HG03025 (cell line): Measurements from ENCODE around the gene PGBD5.

Source experiments
- ATAC-seq: cut with Tn5 transposase; IDR thresholded peaks from one replicate; pipeline ENCODE4 v1.9.1; 2021; ENCODE audit warnings: mild to moderate bottlenecking, moderate library complexity; ENCODE audit not compliant: unreplicated experiment, low FRiP score

The PGBD5 gene

DNA sequence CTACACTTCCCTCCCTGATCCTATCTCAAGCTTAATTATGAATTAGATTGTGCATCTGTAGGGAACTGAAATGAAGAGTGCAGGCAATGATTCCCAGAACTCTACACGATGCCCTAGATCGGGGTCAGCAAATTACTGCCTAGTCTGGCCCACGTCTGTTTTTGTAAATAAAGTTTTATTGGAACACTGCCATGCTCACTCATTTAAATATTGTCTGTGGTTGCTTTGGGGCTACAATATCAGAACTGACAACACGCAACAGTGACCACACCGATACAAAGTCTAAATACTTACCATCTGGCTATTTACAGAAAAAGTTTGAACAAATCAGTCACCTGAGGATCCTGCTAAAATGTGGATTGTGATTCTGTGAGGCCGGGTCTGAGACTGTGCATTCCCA, 74.1 kb downstream of the PGBD5 start:
- ATAC-seq: no peak

DNA sequence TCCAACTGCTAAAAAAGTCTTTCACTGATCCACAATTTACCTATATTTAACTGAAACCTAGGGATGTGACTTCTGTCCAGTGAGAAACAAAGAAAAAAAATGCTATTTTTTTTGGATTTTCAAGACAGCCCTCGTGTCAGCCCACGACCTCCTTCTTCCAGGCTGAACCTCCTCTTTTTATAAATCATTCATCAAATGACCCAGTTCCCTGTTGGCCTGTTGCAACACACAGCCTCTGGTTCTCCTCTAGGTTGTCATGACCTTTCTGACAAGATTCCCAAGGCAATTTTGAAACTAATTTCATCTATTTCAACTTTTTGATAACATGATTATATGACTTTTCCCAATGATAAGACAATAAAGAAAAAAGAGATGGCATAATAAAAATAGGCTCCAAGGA, 74.6 kb downstream of the PGBD5 start:
- ATAC-seq: no peak

DNA sequence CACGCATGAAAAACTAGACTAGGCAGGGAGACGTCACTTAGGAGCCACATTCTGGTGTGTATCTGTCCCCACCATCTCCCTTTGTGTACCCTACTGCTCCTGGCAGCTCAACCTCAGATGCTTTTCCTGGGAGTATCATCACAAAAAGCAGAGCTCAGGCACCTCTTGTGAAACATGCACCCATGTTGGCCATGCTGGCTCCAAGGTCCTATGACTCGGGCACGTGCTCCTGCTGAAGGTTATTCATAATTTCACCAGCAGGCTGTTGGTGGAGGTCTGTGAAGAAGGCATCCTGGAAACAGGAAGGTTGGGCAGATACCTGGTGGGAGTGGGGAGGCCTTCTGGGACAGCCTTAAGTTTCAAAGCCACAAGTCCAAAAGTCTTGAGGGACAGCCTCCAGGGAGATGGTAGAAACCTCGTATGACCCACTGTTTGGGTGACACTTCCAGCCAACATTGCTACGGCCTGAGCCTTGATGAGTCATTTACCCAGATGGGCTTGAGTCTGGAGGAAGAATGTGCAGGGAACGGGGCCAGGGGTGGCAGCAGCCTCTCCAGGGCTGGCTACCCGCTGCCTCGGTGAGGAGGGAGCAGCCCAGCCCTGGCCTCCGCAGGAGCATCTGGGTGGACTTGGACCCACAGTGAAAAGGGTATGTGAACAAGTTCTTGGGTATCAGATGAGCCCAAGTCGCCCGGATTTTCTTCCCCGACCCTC, 75.8 kb downstream of the PGBD5 start:
- no peak for ATAC-seq

DNA sequence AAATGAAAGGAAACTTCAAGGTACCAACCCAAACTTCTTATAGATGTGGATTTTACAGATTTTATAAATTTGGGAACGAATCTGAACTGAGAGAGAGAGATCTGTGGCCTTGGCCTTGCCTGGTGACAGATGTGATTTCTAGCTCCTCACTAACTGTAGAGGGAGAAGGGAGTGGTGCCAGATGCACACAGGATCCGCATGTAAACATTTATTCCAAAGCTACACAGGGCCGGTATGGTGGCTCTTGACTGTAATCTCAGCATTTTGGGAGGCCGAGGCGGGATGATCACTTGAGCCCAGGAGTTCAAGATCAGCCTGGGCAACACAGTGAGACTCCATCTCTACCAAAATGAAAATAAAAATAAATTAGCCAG, 77.1 kb downstream of the PGBD5 start:
- ATAC-seq: no peak

DNA sequence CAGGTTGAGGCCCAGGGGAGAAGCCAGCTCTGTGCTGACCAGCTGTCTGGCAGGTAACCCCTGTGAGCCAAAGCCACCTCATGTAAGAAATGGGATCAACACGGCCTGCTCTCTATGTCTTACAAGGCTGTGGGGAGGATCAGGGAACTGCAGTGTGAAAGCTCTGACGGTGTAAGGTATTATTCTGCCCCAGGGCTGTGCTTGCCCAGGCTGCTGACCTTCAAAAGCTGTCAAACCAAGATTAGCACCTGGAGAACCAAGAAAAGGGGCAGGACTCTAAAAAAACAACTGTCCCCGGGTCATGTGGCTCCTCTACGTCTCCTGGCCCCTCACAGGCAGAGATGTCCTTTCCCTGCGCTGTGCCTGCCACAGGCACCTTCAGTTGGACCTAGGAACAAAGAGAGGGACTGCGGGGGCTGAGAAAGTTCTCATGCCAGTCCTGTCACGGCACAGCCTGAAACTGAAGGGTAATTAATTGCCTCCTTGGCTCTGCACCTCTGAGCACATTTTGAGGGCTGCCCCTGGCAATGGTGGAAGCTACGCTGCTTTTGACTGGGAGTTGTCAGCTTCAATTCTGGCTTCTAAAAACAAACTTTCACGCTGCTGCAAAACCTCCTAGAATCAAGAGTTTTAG, 77.6 kb downstream of the PGBD5 start:
- ATAC-seq: no peak

DNA sequence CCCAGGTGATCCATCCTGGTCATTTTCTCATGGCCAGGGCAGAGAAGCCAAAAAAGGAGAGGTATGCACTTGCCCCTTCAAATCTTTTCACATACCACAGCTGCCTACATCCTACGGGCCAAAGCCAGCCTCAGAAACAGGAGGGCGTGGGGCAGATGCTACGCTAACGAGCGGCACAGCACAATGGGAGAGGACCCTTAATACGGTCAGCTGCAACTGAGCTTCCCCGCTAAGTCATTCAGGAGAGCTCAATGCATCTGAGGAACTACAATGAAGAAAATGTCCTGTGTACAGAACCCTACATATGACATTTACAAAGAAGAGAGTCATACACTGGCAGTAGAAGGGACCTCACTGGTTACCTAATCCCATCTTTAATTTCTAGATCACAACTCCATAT, 78.2 kb downstream of the PGBD5 start:
- no peak for ATAC-seq

DNA sequence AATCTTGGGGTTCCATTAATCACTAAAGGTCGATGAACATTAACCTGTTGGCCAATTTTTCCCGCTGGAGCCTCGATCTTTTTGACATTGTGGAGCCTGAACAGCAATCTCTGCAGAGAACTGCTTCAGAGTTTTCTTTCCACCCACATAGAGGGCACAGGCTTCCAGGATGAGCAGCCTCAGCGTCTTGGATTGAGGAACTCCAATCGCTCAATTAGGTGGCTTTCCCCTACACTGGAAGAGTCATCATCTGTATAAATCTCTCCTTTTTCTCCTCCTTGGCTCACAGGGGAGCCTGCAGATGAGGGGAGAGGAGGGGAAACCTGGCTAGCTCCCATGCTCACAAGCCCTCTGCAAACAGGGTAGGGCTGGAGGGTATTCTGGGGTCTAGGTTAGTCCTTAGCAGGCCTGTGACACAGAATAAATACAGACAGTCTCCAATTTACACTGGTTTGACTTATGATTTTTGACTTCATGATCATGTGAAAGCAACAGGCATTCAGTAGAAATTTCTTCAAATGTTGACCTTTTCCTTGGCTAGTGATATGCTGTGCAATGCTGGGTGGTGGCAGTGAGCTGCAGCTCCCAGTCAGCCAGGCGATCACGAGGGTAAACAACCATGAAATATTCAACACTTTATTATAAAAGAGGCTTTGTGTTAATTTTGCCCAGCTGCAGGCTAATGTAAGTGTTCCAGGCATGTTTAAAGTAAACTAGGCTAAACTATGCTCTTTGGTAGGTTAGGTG, 80.8 kb downstream of the PGBD5 start:
- ATAC-seq: no peak

DNA sequence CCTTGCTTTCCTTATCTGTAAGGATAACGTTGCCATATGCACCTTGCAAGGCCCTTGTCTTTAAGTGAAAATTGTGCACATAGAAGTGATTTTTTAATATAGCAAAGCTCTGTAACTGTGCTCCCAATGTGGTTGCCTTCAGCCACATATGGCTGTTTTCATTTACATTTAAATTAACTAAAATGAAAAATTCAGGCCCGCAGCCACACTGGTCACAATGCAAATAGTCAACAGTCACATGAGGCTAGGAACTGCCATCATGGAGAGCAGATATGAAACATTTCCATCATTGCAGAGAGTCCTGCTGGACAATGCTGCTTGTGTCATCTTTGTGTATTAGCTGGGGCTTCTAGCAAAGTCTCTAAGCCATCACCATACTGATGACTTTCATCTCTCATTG, 83.4 kb downstream of the PGBD5 start:
- ATAC-seq: no peak

DNA sequence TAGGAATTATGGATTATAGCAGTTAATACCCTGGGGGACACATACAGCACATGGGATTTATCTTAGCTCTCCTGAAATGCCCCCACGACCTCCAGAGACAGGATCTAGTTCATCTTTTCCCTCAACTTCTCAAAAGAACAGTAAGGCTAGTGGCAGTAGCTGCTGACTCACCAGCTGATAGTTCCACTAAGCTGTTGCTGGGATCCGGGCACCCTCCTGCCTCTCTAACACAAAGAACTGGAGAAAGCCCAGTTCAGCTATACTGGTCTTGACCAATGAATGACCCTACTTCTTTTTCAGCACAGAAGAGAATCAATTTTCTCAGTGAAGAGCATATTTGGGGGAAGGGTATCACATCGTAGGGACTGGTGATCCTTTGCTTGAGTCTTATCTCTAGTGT, 84.1 kb downstream of the PGBD5 start:
- no peak for ATAC-seq

DNA sequence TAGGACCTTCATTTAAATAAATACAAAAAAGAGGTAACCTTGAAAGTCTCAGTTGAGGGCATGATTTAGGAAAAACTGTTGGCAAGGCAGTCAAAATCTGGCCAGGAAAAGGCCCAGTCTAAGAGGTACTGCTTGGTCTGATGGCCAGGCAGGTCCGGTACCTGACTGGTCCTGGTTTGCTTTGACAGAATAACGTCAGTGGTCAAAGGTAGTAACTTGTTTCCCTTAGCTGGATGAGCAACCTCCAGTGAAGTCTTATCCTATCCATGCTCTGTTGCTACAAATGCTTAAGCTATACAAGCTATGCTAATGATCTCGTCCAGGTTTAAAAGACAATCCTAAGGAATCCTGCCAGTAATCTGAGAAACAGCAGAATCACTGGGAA, 85.0 kb downstream of the PGBD5 start:
- ATAC-seq: no peak

DNA sequence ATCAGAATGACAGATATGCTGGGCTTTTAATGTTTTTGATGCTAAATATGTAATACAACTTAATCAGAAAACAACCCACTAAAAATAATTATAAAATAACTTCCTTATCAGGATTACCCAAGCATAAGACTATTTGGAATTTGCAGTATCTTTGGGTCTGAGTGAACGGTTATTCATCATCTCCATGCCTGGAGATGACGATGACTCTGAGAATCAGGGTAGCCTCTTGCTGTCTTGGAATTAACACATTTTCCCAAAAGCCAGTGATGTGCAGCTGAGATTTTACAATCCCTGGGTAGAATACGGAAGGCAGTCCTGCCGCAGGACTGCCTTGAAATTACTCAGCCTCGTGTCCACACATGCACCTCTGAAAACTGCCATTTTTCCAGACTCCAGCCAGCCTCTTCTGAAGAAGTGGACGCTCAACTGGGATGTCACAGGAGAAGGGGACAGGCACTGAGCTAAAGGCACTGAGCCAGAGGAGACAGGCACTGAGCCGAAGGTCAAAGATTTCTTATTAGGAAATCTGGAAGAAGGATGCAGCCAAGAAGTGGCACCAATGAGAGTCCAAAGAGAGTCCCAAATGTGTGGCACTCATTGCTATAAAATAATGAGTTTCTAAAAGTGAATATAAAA, 85.5 kb downstream of the PGBD5 start:
- no peak for ATAC-seq

DNA sequence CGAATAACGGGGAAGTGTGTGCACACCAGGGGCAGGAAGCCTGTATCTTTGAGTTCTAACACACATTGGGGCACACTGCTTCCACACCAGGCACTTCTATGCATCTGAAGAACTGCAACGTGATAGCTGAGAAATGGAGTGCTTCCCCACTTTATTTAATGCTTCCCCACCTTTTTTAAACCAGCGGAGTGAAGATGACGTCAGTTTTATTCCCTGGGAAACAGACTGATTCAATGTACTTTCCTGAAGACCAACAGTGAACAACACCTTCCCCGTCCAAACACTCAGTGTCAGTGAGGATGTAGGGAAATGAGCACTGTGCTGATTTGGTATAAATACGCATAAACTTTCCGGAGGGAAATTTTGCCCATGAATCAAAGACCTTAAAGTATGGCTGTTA, 87.1 kb downstream of the PGBD5 start:
- no peak for ATAC-seq

DNA sequence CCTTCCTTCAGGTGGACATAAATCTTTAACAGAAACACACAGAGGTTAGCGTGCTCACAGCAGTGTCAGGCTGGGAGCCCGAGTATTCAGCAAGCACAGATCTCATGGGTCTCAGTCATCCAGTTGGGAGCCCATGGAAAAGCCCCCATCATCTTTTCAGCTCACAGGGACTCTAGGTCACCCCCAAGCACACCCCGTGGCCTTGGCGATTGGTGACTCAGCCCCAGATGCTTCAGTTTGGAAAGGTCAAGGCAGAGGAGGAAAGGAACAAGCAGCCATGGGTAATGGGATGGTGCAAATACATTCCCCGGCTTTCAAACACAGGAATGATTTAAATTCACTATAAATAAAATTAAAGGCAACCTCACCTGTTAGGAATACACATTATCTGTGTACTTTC, 88.9 kb downstream of the PGBD5 start:
- ATAC-seq: no peak

DNA sequence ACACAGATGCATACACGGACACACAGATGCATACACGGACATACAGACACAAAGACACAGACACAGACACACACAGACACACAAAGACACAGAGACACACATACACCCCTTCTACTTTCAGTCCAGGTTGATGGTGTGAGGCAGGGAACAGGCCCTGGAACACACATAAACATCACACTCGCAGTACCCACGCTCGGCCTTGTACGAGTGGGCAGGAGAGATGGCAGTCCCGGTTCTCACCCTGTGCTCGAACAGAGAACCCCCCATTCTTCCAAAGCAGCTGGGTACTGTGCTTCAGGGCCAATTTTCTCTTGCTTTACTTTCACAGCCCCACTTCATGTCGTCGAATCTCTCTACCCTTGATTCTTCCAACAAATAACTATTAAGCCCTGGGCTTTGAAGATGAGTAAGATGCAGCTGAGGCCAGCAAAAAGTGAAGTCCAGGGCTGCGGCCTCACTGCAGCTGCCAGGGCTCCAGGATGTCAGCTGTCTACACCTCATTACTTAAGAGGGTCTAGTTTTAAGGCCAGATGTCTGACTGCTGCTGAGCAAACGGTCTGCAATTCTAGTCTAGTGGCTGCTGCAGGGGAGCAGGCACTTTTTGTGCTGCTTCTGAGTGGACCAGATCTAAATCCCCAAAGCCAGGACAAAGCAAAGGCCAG, 90.1 kb downstream of the PGBD5 start:
- no peak for ATAC-seq

DNA sequence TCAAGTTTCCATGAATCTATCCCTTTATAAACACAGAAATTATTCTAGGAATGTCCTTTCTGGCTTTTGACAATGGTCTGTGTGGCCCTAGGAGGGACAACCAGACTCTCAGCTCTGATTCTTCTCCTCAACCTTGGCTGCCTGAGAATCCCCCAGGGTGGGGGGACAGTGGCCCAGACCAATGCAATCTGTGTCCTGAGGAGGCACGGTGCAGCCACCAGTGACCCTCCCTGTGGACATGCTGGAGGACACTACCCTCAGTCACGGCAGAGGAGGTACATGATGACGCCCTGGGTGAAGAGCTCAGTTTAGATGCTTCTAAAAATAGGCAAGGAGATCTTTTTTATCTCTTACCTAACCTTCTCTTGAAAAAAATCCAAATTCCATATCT, 91.7 kb downstream of the PGBD5 start:
- no peak for ATAC-seq

DNA sequence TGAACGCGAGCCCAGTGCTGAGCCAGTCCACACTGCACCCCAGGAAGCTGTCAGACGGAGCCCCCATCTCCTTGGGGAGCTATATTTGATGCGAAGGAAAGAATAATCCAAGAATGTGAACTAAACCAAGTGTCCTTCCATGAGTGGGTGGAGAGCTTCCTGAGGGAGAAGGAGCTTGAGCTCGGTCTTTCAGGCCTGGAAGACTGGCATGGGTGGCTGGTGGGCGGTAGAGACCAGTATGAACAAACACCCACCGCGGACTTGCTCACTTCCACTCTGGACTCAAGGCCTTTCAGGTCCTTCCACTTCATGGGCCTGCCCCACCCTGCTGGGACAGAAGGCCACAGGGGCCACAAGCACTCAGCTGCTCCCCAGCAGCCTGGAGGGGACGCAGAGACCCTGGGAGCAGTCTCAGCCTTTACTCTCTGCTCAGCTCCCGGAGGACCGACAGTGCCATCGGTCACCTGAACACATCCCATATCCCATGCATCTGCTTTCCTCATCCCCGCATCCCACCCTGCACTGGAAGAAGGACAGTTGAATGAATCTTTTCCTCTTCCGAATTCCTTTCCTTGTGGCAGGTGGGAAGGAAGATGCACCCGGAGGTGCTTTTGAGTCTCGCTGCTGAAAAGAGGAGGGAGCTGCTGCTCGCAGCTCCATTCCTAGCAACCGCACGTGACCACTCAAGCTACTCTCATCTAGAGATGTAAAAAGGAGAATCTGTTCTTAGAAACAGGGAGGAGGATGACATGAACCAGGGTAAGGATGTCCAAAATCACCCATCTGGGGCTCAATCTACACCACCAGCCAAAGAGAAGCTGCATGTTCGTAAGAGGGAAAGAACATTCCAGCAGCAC, 92.3 kb downstream of the PGBD5 start:
- no peak for ATAC-seq

DNA sequence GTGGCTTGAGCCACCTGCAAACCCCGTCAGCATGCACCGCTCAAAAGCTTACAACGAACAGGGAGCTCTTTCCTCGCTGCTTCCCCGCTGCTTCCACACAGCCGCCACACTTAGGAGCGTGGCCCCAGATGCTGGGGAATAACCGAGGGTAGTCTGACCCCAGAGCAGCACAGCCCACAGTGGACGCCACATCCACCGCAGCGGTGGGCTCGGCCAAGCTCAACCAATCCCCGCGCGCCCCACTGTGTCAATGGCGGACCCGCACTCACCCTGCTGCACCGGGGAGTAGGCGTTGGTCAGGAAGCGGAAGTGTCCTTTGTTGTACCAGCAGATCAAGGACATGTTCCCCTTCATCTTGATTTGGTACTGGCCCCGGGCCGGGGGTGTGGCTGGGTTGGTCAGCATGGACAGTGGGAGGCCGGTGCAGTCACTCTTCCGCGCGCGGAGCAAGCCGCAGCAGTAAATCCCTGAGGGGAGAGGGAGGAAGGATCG, 93.5 kb downstream of the PGBD5 start:
- ATAC-seq: no peak

DNA sequence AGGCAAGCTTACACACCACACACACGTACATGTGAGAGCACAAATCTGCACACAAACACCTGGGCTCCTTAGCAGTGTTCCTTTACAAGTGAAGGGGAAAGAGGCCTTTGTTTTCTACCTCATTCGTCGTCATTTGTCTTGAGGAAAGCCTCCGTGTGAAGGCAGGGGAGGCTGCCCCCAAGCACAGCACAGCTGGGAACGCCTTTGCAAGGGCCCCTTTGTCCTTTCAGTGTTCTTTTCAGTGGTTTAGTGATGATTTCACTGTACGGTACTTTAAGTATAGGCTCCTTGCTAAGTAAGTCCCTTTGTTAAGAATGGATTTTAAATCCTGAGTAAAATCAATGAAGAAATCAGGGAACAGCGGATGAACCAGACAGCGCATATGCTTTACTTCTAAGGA, 94.1 kb downstream of the PGBD5 start:
- no peak for ATAC-seq

DNA sequence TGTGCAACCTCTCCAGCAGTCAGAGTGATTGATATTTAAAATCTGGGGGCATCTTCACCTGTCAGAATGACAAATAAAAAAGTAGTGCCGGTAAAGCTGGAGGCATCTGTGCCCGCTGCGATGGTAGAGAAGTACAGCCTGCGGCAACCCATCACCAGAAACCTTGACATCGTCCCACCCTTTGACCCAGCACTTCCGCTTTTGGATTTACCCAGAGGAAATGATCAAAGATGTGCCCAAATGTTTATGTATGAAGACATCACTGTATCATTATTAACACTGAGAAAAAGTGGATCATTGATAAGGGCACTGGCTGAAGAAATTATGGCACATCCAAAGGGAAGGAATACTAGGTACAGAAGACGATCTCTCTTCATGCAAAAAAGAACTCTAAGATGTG, 96.0 kb downstream of the PGBD5 start:
- ATAC-seq: no peak
